Activated CD4-positive, alpha-beta T cell treated with anti-CD3 and anti-CD28 coated beads, Interleukin-10, Interleukin-2, amounts not matched to agents 100 ng/mL and 50 ng/mL, durations not matched to agents 16 hours and 8 hours (primary cell): Measurements from ENCODE around the gene SMG6.

Experiments
- DNase-seq: peaks from one replicate; pipeline ENCODE4 v3.0.0-alpha.2; 2020

The SMG6 gene

GRCh38 chr17:2197271-2197670, 106.3 kb downstream of the SMG6 start:
- no peak for DNase-seq

DNA sequence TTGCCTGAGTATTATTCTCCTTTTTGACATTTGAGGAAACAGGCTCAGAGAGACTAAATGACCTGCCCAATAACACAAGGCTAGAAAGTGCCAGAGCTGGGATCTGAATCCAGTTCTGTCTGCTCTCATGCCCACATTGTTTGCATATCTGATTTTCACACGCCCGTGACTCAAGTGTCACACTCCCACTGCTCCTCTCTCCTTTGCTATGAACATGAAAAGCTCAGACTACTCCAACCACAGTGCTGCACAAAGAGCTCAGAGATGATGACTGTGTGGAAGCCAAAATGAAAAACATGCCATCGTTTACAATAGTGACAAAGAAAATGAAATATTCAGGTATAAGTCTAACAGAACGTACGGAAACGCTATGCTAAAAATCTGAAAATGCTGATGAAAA, 107.9 kb downstream of the SMG6 start:
- peak; percentile 31 for DNase-seq

DNA sequence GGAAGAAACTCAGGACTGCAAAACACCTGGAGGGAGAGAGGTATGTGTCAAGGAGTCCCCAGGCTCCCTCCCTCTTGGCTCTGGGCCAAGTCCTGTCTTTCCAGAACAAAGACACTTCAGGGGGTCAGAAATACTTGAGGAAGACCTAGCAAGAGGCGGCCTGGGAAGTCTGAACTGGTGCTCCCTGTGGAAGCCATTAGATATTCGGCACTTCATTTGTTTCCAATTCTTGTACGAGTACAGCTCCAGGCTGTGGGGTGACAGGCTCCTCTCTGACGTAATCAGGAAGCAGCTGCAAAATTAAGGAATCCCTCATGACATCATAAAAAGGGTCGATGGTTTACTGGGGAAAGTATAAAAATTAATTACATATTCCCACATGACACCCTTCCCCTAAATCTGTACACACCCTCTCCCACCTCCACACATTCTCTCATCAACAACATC, 108.7 kb downstream of the SMG6 start:
- no peak for DNase-seq

DNA sequence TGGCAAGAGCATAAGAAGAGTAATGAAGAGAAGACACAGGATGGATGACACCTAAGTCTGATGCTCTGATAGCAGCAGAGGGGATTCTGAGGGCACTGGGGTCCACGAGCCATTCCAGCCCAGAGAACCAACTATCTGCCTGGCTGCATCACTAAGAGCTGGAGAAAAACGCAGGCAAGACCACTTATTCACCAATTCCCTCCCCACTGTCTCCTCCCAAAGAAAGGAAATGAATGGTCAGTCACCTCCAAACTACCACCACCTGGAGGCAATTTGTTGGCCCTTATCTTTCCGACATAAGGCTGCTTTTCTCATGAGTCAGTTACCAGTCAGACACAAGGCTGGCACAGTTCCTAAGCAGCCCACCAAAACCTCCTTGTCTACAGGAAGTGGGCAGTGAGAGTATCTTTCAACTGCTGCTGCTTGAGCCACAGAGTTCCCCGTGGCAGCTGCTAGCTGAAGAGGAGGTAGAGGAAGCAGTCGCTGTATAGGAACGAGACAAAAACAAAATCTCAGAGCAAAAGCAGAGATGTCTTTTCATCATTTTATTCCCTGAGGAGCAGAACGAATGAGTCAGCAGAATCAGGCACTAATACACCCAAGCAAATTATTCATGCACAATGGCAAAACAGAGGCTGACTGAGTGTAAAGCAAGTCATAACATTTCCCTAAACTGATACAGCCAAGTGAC, 111.1 kb downstream of the SMG6 start:
- DNase-seq: peak; percentile 59

GRCh38 chr17:2191785-2192184, 111.8 kb downstream of the SMG6 start:
- no peak for DNase-seq

DNA sequence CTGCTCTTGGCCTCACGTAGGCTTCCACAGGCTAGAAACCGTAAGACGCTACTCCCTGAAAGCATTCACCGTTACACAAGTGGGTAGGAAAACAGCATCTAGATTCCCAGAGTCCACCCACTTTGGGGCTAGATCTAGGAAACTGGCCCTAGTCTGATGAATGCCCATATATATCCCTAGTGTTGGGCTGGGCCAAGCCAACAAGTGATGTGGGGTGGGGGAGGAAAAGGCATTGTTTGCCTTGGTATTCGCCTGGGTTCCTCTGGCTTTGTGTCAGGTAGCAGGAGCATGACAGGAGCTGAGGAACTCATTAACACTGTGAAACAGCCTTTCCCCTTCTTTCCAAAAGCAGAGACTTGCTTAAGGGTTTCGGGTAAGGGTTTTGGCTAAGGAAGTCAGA, 112.4 kb downstream of the SMG6 start:
- DNase-seq: no peak

GRCh38 chr17:2190014-2190413, 113.6 kb downstream of the SMG6 start:
- no peak for DNase-seq

DNA sequence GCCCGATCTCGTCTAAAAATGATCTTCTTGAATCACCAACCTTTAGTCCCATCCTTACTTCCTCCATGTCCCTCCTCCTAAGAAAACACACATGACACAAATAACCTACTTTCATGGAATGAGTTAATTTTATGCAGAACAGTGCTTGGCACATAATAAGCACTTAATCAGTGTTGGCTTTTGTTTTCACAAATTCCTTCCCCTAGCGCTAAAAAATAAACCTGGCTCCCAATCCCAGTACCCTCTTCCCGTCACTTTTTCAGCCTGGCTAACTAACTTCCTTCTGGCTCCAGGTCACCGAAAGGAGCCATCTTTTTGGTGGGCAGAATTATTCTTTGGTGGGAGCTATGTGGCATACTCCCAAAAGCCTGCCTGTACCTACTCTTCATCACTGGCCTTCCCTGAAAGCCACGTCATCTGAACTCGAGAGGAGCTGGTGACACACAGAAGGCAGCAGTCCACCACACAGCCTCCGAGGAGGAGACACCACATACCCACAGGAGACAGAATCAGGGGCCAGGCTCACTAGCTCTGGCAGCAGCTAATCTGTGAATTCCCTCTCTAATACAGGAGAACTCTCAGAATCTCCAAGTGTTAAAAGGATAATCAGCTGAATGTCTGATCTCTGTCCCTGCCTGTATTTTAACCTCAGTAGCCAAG, 114.5 kb downstream of the SMG6 start:
- DNase-seq: no peak

DNA sequence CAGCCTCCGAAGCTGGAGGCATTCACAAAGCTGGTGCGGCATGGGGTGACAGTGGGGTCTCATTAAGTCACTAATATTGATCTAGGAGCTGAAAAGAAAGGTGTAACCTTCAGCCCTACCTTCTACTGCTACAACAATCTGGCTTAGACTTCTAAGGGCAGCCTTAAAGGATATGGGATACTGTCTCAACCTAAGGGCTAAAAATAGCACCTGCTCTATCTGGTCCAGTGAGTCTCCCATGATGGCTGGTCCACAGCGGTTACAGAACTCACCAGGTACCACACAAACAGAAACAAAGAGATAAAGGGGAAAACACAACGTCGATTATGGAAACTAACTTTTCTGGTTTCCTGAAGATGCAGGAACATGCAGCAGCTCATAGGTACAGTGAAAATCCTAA, 115.8 kb downstream of the SMG6 start:
- no peak for DNase-seq

DNA sequence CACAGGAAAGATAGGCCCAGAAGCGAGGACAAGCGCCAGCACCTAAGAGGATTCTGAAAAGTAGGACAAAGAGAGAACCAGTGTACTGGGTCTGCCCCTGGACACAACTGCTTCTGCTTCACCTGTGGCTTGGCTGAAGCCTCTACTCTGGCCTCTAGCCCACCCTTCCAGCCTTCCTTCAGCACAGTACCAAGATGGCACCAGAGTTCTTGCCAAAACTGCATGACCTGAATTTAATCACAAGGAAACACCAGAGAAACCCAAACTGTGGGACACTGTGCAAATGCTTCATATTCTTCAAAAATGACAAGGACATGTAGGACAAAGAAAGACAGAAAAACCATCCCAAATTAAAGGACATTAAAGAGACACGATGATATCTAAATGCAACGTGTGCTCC, 116.6 kb downstream of the SMG6 start:
- DNase-seq: no peak

GRCh38 chr17:2184993-2185931, 118.3 kb downstream of the SMG6 start:
- no peak for DNase-seq

DNA sequence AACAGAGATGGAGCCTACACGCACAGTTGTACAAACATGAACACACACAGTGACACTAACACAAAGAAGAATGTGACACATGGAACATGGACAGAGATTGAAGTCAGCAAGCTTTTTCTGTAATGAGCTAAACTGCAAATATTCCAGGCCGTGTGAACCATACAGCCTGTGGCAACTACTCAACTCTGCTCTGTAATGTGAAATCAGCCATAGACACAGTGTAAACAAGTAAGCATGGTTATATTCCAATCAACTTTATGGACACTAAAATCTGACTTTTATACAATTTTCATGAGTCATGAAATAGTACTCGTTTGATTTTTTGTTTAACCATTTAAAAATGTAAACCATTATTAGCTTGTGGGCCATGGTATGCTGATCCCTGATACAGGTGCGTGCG, 120.2 kb downstream of the SMG6 start:
- DNase-seq: no peak

DNA sequence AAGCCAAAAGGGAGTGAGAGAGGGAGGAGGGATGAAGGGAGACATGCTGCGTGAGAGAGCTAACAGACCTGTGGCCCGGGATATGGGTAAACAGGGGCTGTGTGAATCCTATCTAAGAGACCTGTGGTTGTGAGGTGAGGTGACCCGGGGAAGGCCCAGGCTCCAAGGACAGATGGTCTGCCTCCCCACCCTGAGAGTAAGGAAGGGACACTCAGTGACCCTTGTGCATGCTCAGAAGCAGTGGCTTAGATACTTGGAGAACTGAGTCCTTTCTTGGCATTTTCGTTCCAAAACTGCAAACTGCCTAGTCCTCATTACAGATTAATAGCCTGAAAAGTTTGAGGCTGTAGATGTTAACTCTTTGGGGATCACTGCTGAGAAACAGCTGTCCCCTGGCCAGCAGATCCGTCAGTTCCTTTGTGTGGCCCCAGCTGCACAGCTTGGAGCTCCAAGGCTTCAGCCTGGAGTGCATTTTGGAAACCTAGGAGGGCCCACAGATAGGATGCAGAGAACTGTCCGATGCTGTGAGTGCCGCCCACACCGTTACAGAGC, 121.6 kb downstream of the SMG6 start:
- no peak for DNase-seq

DNA sequence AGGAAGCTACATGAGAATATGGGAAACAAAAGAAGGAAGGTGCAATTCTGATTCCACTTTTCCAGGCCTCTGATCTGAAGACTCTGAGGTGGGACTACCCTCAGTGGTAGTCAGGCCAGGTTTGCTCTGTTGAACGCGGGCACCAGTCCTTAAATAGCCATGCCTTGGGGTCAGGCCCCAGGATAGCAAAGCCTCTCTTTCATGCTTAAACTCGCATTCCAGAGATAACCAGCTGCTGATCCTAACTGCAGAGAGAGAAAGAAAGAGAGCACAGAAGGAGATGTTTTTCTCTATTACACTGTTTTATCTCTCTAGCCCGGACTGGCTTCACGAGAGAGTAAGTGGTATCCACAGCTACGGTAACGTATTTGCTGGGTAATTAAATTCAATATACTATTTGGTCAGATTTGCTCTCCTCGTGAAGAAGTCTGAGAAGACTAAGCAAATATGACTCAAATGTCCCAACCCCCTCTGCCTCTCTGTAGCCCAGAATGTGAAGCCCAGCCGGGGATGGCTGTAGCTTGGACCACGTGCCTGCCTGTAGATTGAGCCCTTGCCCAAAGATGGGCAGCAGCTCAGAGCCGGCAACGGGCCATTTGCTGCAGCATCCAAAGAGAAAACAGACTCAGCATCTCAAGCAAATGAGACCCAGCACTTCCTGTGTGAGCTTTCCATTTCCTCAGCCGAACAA, 122.2 kb downstream of the SMG6 start:
- no peak for DNase-seq

- no peak for DNase-seq
These were observed 122.8 kb downstream of the SMG6 start for GRCh38 chr17:2180768-2181167.

DNA sequence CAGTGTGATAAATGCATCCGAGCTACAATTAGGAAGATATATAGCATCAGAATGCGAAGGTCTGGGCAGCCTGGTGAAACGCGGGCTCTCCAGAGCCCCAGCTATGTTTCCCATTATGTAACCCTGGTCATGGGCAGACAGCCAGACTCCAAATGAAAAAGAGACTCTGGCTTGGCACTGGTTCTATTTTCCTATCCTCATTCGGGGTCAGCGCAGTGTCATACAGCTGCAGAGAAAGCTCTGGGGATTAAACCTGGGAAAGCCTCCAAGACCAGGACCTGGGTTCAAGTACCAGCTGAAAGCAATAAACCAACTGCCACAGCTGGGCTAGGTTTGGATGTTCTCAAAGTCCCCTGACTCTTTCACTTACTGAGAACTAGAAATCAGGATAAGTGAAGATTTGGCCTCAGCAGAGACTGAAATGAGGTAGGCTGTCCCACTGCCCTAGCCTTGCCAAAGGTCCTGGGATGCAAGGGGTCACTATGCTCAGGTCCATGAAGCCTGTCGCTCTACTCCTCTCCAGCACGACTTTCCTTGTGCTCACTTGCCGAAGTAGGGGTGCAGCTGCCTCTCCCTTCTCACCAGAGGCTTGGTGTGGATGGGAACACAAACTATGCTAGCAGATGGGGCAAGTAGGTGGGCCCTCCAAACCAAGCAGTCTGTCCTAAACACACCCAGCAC, 123.8 kb downstream of the SMG6 start:
- DNase-seq: no peak

DNA sequence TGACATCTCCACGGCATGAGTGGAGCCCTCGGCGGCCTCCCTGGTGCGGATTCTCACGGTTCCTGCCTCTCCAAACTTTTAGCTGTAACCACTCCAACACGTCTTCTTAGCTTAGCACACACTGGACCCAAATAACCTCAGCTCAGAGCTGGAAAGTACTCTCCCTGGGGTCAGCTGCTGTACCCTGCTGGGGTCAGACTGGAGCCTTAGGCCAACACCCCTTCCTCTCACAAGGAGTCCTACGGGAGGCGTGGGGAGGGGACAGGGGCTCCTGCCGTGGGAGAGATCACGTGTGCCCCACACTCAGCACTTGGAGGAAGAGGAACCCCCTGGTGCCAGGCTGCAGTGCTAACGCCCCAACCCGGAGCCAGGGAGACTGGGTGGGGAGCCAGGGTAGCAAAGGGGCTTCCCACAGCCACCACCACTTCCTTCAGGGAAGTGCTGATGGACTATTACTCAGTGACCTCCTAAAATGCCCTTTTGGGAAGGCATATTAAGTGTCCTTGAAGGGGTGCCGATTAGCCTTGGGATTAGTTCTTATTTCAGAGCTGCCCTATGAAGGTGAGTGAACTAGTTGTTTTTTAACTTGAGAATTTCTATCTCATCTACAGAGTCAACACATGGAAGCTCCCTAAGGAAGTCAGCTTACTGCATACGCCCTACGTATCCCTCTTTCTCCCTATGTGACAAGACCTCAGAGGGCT, 124.6 kb downstream of the SMG6 start:
- DNase-seq: no peak

DNA sequence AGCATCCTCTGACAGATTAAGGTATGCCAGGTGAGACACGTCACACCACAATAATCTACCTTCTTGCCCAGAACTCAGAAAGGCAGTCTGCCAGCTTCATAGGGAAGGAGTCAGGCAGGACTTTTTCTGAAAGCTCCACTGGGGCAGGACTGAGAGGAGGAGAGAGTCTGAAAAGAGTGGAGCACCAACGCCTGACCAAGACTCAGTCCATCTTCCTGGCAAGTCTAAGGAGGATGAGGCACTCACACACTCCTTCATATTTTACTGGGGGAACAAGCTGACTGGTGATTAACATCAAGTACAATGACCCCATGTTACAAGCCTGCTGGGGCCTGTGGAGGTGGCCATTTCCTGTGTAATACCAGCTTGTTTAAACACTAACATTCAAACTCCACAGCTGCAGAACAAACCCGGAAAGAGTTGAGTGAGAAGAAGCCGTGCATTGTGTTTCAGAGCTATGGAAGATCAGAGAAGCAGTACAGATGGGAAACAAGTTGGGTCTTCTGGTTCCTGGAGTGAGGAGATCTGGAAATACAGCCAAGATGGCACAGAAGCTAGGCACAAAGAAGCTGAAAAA, 126.3 kb downstream of the SMG6 start:
- DNase-seq: no peak

DNA sequence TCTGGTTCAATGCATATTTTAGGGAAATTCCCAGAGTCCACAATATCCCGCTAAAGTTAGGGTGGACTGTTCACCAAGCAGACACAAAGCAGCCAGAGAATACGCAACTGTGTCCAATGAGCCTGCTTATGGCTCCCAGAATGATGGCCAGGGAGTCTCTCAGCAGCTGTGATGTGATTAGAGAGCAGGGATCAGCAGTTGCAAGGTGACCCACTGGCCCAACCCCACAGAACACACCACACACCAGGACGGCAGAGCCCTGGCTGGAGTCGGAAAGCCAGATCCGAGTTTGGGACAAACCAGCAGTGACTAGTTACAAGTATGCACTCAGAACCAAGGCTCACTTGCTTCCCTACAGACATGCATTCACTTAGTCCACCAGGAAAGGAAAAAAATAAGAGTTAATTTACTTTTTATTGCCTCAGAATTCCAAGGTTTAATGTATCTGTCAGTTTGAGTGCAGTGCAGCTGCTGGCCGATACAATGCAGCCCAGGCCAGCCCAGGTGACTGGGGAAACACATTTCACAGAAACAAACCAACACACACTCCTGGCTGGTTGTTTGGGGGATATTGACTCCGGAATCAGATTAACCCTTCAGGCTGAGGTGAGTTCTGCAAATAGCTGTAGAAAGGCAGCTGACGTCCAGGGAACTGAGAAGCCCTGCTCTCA, 127.0 kb downstream of the SMG6 start:
- DNase-seq: no peak

- DNase-seq: no peak
These were observed 128.3 kb downstream of the SMG6 start for GRCh38 chr17:2175294-2175628.
